Fibroblast of skin of scalp (primary cell): ENCODE data around the gene AMPD1.
A peak's percentile ranks its signal among the peaks of the same experiment; 100 is the strongest.

Experiments
- DNase-seq: peaks from one replicate; pipeline ENCODE4 v3.0.0-alpha.2; 2013

AMPD1 gene

DNA sequence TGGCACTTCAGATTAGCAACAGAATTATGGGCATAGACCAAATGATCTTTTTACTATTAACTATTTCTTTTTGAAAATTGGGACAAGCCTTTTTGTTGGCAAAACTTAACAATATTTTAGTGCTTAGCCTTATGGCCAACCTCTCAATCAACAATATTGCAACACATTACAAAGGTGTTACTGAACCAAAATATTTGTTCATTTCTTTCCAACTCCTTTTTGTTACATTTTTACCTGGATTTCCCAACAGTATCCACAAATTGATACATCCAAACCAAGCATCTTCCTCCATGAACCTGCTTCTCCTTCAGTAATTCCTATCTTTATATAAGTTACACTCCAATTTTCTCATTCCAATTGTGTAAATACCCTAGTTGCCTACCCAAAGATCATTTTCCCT, 1.5 kb upstream of the AMPD1 start:
- no peak for DNase-seq

DNA sequence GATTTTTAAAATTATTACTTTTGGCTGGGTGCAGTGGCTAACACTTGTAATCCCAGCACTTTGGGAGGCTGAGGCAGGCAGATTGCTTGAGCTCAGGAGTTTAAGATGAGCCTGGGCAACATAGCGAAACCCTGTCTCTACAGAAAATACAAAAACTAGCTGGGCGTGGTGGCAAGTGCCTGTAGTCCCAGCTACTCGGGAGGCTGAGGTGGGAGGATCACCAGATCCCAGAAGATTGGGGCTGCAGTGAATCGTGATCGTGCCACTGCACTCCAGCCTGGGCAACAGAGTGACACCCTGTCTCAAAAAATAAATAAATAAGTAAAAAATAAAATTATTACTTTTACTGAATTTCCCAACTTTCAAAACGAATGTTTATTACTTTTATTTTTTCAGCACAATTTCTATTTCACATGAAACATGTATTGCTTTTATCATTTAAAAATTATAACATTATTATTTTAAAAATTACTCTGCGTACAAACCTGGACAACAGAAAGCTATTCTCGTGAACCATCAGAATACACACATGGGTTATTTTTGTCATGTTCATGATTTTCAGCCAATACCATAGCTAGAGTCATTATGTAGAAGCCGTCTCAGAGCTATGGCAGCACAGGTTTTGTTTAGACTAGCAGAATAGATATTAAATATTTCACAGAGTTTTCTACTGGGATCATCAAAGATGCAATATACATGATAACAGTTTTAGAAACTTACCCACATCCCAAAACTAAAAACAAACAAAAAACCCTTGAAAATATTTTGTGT, 621 bp downstream of the AMPD1 start:
- DNase-seq: no peak

DNA sequence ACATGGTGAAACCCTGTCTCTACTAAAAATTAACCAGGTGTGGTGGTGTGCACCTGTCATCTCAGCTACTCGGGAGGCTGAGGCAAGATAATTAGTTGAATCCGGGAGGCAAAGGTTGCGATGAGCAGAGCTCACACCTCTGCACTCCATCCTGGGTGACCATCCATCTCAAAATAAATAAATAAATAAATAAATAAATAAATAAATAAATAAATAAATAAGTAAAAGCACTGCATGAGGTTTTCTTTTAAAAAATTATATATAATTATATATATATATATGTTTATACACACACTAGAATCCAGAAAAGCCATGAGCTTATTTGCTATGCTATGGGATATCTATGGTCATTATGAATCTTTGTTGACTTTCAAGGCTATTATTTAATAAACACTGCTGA, 2.4 kb downstream of the AMPD1 start:
- DNase-seq: no peak

DNA sequence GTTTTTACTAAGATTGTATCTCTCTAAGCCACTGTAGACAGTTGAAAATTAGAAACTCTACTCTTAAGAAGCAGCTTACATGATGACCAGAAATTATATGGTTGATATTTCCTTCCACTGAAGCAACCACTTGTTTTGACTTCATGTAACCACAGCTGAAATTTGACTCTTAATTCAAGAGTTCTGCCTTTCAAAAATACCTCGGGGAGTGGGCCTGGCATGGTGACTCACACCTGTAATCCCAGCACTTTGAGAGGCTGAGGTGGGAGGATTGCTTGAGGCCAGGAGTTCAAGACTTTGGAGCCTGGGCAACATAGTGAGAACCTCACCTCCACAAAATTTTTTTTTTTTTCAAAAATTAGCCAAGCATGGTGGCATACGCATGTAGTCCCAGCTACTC, 4.3 kb downstream of the AMPD1 start:
- no peak for DNase-seq

DNA sequence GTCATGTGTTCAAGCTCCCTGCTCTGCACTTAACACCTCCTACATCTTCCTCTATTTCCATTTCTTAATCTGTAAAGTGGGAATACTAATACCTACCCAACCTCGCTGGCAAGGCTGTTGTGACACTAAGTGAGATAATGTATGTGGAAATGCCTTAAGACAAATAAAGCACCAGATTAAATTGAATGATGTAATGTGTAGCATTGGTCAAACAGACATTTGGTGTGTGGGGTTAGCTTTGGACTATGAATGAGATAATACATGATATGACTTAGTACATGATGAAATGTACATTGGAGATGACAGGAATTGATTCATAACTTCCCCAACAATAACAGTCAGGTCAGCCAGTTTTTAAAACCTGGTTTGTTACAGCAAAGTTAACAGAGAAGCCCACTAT, 5.2 kb downstream of the AMPD1 start:
- DNase-seq: no peak

DNA sequence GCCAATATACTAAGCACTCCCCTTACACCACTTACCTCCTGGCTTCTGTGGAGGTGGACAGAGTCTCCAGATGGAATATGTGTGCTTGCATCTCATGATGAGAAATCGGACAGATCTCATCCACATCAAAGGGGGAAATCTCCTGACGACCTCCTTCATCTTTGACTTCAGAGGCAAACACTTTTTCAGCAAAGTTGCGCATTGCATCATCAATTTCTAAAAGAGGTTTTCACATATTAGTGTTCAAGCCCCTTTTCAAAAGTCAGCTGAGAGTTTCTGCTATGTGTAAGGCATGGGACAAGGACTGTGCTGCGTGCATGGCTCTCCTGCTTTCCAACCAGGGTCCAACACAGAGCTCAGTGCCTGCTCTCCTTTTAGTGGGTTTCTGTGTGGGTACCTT, 6.8 kb downstream of the AMPD1 start:
- DNase-seq: no peak

DNA sequence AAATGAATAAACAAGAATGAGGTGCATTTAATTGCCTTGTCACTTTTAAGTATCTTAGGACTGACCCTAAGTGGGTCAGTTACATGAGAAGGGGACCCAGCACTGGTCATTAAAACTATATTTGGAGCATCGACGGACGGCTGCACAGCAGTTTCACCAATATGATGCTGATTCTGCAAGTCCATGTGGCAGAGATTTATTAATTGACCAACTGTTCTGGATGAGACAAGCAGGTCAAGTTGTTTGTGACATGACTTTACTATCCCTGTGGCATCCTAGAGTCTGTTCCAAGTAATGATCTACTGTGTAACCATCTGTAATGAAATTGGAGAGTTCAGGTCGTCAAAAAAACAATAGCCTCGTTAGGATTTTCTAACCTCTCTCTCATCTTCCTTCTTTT, 9.5 kb downstream of the AMPD1 start:
- DNase-seq: no peak

DNA sequence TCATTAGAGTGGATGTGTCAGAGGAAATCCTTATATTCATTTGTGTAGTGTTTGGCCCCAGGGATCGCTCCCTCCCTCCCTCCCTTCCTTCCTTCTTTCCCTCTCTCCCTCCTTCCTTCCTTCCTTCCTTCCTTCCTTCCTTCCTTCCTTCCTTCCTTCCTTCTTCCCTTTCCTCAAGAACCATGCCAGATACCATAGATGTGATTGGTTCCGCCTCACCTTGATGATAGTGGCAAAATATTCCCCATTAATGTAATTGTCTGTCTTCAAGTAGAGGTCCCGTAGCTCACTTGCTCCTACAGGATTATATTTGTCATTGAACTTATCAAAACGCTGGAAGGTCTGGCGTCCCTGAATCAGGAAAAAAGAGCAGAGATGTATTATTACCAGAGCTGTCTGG, 17.7 kb downstream of the AMPD1 start:
- no peak for DNase-seq

DNA sequence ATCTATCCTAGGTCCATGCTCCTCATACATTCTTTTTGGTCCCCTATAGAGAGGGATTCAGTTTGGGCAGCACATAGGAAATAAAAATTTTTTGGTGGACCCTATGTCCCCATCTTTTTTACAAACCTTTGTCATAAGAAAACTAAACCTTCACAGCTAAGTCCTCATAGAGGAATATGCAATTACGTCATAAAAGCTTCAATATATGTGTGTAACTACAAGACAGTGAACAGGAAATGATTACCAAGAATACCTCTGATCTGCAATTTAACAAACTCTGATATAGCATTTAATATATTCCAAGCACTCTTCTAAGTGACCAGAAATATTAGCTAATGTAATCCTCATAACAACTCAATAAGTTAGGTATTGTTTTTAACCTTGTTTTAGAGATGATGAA, 19.2 kb downstream of the AMPD1 start:
- no peak for DNase-seq

DNA sequence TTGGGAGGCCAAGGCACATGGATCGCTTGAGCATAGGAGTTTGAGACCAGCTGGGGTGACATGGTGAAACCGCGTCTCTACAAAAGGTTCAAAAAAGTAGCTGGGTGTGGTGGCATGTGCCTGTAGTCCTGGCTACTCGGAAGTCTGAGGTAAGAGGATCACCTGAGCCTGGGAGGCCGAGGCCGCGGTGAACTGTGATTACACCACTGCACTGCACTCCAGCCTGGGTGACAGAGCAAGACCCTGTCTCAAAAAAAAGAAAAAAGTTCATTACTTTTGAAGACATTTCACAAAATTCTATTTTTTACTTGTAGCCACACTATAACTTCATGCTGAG, 23.4 kb downstream of the AMPD1 start:
- DNase-seq: no peak

DNA sequence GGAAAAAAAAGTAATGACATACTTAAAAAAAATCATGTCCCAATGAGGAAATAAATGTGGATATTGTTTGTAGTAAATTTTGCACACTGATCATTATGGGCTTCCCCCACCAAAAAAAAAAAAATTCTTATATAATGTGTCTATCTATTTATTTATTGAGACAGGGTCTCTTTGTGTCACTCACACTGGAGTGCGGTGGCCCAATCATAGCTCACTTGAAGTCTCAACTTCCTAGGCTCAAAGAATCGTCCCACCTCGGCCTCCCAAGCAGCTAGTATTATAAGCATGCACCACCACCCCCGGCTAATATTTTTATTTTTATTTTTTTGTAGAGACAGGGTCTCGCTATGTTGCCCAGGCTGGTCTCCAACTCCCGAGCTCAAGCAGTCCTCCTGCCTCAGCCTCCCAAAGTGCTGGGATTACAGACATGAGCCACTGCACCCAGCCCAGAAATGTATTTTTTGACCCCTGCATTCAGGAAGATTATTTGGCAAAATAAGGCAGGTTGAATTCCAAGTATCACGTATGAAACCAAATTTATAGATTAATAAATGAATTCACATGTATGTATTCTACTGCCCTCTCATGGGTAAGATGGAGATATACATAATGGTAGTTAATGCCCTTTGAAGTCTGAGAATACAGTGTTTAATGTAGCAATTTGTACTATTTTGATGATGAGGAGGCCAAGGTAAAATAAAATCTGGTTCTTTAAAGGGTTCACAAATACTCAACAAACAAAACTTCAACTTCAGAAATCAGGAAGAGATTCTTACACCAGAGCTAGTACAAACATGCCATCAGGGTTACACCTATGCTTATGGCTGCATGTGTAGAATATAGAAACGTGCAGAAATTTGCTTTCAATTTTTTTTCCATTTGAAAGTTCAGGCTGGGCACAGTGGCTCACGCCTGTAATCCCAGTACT, 24.1 kb downstream of the AMPD1 start:
- DNase-seq: peak; percentile 18

DNA sequence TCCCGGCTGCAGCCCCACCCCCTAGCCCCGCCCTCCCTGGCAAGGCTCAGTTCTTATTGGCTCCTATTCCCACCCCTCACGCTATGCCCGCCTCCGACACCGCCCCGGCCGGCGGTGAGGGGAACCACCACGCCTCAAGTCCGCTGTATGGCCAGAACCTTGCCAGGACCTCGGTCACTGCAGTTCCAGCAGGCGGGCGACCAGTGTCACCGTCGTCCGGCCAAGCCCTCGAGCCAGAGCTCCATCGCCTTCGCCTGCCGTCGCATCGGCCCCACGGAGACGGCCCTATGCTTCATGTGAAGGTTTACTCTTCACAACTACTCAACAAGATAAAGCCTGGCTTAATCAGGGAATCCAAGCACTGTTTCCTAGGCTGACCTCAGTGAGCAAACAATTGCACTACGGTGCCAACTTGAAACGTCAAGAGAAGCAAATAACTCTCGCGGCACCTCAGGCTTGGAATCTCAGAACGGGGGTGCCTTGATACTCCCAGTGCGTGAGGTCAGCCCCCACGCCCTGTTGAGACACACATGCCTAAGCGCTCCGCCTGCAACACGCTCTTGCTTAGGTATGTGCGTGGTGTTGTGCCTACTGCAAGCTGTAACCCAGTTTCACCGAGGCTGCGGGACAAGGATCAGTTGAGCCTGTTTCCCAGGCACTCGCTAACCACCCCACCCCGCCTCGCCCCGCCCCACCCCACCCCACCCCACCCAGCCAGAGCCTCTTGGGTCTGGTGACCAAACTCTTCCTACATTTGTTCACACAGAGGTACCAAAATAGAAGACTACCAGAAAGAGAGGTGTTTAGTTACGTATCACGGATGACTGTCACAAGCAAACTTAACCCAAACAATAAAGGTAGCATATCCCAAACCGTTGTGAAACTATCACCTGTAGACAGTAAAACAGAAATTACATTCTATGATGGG, 25.0 kb downstream of the AMPD1 start:
- peak; percentile 87 for DNase-seq

DNA sequence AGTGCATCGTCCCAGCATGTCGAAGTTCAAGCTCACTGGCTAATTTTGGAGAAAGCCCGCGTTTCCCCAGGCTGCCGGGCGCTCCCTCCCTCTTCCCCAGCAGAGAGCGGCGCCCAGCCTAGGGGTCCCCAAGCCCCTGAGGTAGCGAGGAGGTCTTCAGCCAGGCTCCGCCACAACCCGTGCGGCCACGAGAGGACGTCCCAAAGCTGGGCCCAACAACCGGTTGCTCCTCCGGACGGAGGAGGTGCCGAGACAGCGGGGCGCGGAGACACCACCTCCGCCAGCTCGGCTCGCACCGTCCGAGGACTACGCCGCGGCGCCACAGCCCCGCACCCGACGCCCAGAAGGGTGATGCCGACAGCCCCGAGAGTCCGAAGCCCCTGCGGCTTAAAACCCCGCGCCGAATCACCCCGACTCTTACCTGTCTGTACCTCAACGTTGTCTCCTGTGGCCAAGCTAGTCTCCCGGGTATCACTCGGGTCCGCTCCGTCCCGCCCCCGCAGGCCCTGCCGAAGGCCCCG, 25.7 kb downstream of the AMPD1 start, which contains the start of gene DENND2C:
Gene DENND2C (minus strand): TSS at position 488 of the 521 bp plus-strand sequence. CDS start 44,065 bp downstream, outside the sequence.
- DNase-seq: no peak

DNA sequence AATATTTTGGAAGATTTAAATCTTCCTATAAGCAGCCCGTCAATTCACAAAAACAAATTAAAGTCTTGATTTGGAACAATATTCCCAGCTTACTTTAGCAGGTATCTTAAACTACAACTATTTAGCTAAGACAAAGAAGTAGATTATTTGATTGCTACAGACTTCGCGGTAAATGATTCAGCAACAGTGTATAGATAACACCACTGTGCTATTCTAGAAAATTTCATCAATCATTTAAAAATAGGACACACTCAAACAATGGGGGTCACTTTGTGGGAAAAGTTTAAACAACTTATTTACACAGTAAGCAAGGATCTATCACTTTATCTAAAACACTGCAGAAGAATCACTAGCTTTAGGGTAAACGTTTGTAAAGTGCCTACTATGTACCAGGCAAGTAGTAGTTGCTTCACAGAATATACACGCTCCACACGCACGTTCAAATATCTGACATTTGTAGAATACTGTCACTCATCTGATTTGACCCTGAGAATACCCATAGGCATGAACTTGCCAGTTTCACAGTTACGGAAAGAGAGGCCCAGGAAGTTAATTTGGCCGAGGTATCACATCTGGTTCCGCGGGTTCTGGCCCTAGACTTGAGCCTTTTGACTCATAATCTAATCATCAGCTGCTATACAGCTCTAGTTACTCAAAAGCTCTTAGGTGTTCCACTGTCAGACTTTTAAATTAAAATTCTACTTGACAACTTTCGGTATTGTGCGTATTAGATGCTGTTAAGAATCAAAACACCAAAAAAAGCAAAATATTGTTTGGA, 26.4 kb downstream of the AMPD1 start:
- DNase-seq: no peak

DNA sequence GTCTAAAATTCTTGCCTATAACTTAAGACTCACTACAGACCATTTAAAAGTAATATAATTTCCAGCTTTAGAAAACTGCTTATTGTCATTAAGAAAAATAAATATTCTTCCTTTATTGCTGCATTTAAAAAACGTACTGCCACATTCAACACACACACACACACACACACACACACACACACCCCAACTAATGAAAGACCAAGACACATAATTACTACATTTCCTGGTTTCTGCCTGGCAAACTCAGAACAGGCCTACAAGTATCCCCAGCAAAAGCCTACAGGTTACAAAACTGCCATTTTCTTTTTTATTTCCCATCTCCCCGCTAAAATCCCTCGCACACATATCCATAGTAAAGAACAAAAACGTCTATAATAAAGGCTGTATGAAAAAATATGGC, 27.0 kb downstream of the AMPD1 start:
- no peak for DNase-seq

DNA sequence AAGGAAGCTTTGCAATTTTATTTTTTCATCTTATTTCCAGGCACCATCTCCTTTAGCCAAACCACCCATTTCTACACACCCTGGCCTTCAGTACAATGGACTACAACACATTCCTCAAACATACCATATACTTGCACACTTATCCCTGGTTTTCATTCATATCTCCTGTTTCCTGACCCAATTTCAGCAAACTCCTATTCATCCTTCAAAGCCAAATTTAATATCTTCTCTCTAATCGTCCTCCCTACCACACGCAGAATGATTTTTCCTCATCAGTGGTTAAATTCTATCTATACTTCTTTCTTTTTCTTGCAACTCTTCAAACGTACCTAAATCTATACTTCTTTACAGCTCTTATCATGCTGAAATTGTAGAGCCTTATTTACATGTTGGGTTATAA, 28.4 kb downstream of the AMPD1 start:
- DNase-seq: no peak

DNA sequence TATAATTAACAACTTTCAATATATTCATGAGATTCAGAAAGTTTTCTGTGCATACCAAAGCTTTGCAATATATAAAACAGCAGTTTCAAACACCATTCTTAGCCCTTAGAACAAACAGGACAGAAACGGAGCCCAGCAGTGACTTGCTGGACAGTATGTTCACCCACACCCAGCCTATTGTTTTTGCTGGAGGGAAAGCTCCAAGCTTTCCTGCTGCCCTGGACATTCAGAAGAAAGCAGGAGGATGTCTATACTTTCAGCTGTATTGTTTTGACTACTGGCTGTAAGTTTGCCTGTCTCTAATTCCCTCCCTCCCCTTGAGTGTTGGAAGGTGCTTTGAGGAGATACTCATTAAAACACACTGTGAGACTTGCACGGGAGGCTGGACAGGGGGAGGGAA, 35.1 kb downstream of the AMPD1 start:
- DNase-seq: no peak

DNA sequence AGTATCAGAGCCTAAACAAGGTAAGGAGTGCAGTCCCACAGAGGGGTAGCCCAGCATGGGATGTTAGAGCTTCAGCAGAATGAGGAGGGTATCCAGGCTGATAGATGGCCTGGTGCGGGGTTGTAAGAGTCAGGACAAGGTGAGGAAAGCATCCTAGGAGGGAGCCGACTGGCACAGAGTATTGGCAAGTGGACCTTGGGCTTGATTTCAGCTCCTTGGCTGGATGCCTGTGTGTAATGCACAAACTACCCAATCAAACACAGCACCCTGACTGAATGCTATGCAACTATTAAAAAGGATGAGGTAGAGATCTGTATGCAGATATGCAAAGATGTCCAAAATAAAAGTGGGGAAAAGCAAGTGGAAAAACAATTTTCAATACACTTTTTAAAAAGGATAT, 43.5 kb downstream of the AMPD1 start:
- DNase-seq: no peak

DNA sequence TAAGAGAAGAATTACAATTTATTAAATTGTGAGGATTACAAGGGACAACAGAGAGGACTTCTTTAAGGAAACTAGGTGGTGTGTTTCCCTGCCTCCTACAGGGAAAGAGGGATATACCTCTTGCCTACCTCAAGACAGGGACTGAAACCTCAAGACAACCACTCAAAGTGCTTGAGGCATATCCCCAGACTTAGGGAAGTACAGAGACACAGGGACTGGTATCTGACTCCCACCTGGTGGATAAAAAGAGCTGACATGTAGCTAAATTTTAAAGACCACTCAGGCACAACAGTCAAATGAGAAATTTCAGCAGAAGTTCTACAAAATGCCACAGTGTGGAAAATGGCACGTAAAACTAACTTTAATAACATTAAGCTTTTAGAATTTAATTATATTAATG, 46.8 kb downstream of the AMPD1 start:
- DNase-seq: no peak

DNA sequence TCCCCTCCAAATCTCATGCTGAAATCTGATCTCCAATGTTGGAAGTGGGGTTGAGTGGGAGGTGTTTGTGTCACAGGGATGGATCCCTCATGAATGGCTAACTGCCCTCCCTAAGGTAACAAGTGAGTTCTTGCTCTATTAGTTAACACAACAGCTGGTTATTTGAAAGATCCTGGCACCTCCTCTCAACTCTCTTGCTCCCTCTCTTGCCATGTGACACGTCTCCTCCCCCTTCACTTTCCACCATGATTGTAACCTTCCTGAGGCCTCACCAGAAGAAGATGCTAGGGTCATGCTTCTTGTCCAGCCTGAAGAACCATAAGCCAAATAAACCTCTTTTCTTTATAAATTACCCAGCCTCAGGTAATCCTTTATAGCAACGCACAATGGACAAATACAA, 54.0 kb downstream of the AMPD1 start:
- DNase-seq: no peak

DNA sequence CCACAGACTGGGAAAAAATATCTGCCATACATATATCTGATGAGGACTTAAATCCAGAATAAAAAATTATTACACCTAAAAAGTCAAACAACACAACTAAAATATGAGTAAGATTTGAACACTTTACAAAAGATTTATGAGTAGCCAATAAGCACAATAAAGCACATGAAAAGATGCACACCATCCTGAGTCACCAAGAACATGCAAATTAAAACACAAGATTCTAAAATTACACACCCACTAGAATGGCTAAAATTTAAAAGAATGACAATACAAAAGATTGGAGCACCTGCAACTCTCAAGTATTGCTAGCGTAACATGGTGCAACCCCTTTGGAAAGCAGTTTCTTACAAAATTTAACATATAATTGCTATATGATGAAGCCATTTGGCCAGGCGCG, 56.4 kb downstream of the AMPD1 start:
- DNase-seq: no peak

DNA sequence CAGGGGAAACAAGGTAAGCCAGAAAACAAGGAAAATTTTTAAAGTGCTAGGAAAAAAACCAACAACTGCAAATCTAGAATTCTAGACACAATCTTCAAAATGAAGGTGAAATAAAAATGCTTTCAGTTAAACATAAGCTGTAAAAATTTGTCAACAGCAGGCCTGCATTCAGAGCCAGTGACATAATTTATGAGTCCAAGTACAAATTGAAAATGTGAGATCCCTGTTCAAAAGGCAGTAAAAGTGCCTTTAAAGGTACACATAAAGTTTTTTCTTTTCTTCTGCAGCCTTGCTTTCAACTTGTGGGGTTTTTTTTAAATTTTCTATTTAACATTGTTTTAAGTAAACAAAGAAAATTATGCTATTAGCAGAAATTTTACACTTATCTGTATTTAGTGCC, 62.9 kb downstream of the AMPD1 start:
- DNase-seq: no peak
